ENCODE measurements around the gene SPEN. TPM values are rescaled to one million over a fixed set of nuclear protein-coding genes. Genes with fewer than 3 reads are reported as not detected.
A peak's percentile ranks its signal among the peaks of the same experiment; 100 is the strongest.

The SPEN gene
- polyA plus RNA-seq, 1 donor (not counting 4 experiments of a cell fraction or from before 2014, with no cell fraction given) = 8.9 TPM

- Histone ChIP-seq H3K4me1 (ENCODE audit: control insufficient read depth, extremely low read depth, insufficient read depth, low read length) (peaks cover 68% of the 10 kb centered on the region), H4K20me1 (ENCODE audit: control insufficient read depth, extremely low read depth, insufficient read depth, low read length) (no peaks in the 10 kb centered on the region), H3K9me1 (ENCODE audit: control insufficient read depth, extremely low read depth, insufficient read depth, low read length) (peaks cover 2% of the 10 kb centered on the region), H3K4me3 (ENCODE audit: control insufficient read depth in 2 of 3, extremely low read depth in 1 of 3, insufficient read depth in 2 of 3, low read depth in 1 of 3, low read length in 3 of 3) (no peak overlapping the region), H3K79me2 (ENCODE audit: control insufficient read depth, insufficient read depth, low read length) (peaks cover 38% of the 10 kb centered on the region), H3K27me3 (ENCODE audit: control insufficient read depth, extremely low read depth, insufficient read depth, low read length) (no peaks in the 10 kb centered on the region), H3K4me2 (ENCODE audit: control insufficient read depth, extremely low read depth, insufficient read depth, low read depth, low read length) (peak overlapping the region; percentile 81), H3K9me3 (ENCODE audit: control insufficient read depth, low read depth, low read length) (no peaks in the 10 kb centered on the region), H3K9ac (ENCODE audit: control insufficient read depth, extremely low read depth, insufficient read depth, low read length) (peak overlapping the region; percentile 96), H3K36me3 (ENCODE audit: control insufficient read depth in 2 of 2, extremely low read depth in 1 of 2, insufficient read depth in 2 of 2, low read length in 2 of 2) (peaks cover 19 to 32% of the 10 kb centered on the region in 2 experiments), H2AFZ (ENCODE audit: control insufficient read depth, low read length) (no peak overlapping the region), H3K27ac (ENCODE audit: control insufficient read depth, insufficient read depth, low read length) (peak overlapping the region; percentile 98)
- FAIRE-seq = no peak
- no peak for TF ChIP-seq EZH2 (IDR thresholded peaks at IDR 0.05; ENCODE audit: low read length)
- TF ChIP-seq, protein P1, sequence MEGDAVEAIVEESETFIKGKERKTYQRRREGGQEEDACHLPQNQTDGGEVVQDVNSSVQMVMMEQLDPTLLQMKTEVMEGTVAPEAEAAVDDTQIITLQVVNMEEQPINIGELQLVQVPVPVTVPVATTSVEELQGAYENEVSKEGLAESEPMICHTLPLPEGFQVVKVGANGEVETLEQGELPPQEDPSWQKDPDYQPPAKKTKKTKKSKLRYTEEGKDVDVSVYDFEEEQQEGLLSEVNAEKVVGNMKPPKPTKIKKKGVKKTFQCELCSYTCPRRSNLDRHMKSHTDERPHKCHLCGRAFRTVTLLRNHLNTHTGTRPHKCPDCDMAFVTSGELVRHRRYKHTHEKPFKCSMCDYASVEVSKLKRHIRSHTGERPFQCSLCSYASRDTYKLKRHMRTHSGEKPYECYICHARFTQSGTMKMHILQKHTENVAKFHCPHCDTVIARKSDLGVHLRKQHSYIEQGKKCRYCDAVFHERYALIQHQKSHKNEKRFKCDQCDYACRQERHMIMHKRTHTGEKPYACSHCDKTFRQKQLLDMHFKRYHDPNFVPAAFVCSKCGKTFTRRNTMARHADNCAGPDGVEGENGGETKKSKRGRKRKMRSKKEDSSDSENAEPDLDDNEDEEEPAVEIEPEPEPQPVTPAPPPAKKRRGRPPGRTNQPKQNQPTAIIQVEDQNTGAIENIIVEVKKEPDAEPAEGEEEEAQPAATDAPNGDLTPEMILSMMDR (optimal IDR thresholded peaks at IDR 0.05 in 1 of 3, IDR thresholded peaks at IDR 0.05 in 1 of 3, conservative IDR thresholded peaks at IDR 0.05 in 1 of 3; ENCODE audit: extremely low read depth in 1 of 3, insufficient read depth in 2 of 3, low read length in 3 of 3) = no peak
- DNase-seq (ENCODE audit: low read depth, low spot score) = no peak
- dilution Hi-C loops (cut with MboI; ENCODE audit: extremely low pct_ligation_motif_present, low sequenced_read_pairs) = no loop called here
Measured at GRCh38 chr1:15950302-15950701, 102.8 kb downstream of the SPEN start.

DNA sequence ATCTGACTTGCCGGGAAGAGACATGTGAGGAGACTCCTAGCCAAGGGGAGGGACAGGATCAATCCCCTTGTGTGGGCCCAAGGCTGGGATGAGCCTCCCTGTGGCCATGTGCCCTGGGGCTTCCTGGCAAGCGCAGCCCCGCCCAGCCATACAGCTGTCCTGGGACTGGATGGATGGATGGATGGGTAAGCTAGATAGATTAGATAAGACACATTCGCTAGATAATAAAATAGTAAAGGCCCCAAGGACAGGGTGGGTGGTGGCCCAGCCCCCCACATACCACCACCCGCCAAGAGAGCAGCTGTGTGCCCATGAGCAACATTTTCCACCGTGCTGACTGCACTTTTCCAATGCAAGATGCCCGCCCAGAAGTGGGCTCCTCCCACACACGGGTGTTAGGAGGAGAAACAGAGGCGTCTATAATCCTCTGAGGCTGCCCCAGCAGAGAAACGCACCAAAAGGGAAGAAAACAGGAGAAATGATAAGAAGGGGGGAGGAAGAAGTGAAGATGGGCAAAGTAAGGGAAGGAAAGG, 103.3 kb downstream of the SPEN start:
- Histone ChIP-seq H3K79me2 (ENCODE audit: control insufficient read depth, insufficient read depth, low read length) (peaks cover 38% of the 10 kb centered on the region), H3K4me1 (ENCODE audit: control insufficient read depth, extremely low read depth, insufficient read depth, low read length) (peaks cover 72% of the 10 kb centered on the region), H3K4me3 (ENCODE audit: control insufficient read depth in 2 of 3, extremely low read depth in 1 of 3, insufficient read depth in 2 of 3, low read depth in 1 of 3, low read length in 3 of 3) (no peak overlapping the region), H3K9me1 (ENCODE audit: control insufficient read depth, extremely low read depth, insufficient read depth, low read length) (peaks cover 2% of the 10 kb centered on the region), H3K27ac (ENCODE audit: control insufficient read depth, insufficient read depth, low read length) (peak overlapping the region; percentile 98), H3K4me2 (ENCODE audit: control insufficient read depth, extremely low read depth, insufficient read depth, low read depth, low read length) (peak overlapping the region; percentile 81), H2AFZ (ENCODE audit: control insufficient read depth, low read length) (no peak overlapping the region), H3K9me3 (ENCODE audit: control insufficient read depth, low read depth, low read length) (no peaks in the 10 kb centered on the region), H4K20me1 (ENCODE audit: control insufficient read depth, extremely low read depth, insufficient read depth, low read length) (no peaks in the 10 kb centered on the region), H3K36me3 (ENCODE audit: control insufficient read depth in 2 of 2, extremely low read depth in 1 of 2, insufficient read depth in 2 of 2, low read length in 2 of 2) (peaks cover 17 to 27% of the 10 kb centered on the region in 2 experiments), H3K9ac (ENCODE audit: control insufficient read depth, extremely low read depth, insufficient read depth, low read length) (peak overlapping the region; percentile 96), H3K27me3 (ENCODE audit: control insufficient read depth, extremely low read depth, insufficient read depth, low read length) (no peaks in the 10 kb centered on the region)
- TF ChIP-seq EZH2 (IDR thresholded peaks at IDR 0.05; ENCODE audit: low read length) = no peak
- TF ChIP-seq, protein P1 (optimal IDR thresholded peaks at IDR 0.05 in 1 of 3, IDR thresholded peaks at IDR 0.05 in 1 of 3, conservative IDR thresholded peaks at IDR 0.05 in 1 of 3; ENCODE audit: extremely low read depth in 1 of 3, insufficient read depth in 2 of 3, low read length in 3 of 3) = no peak
- DNase-seq (ENCODE audit: low read depth, low spot score) = peak; percentile 49
- dilution Hi-C loops (cut with MboI; ENCODE audit: extremely low pct_ligation_motif_present, low sequenced_read_pairs) = no loop called here
- peak; percentile 79 for FAIRE-seq

All from keratinocyte (primary cell).